Lung (tissue), 12 donors: ENCODE results near the gene TMEM164. TPM values are rescaled to one million over a fixed set of nuclear protein-coding genes. Genes with fewer than 3 reads are reported as not detected.

Experiments
- ATAC-seq: fragments of 200-7000 bp; cut with Tn5 transposase; one replicate; pipeline ENCODE4 v1.9.1; 2020; ENCODE audit warnings: moderate number of reproducible peaks; ENCODE audit not compliant: insufficient read depth, low FRiP score
- DNase-seq, 3 donors: peaks; one replicate each; pipeline ENCODE4 v3.0.0-alpha.2; 2013 to 2017
- H3K27ac ChIP-seq, 2 donors: one replicate each; pipeline ENCODE4 v1.5.1; 2013; ENCODE audit warnings: mild to moderate bottlenecking in 2 of 2, moderate library complexity in 2 of 2, control low read depth in 1 of 2, inconsistent platforms in 1 of 2, low read depth in 1 of 2, low read length in 1 of 2
- H3K27me3 ChIP-seq, 3 donors: one replicate each; pipeline ENCODE4 v1.5.1; 2013; ENCODE audit warnings: low read length in 2 of 3; ENCODE audit not compliant: control insufficient read depth in 3 of 3, insufficient read depth in 3 of 3
- H3K36me3 ChIP-seq, 4 donors: one replicate each; pipeline ENCODE4 v1.5.1; 2013; ENCODE audit warnings: low read length in 4 of 4, mild to moderate bottlenecking in 1 of 4, moderate library complexity in 1 of 4; ENCODE audit not compliant: control insufficient read depth in 4 of 4, insufficient read depth in 4 of 4
- H3K4me1 ChIP-seq, 5 donors: one replicate each; pipeline ENCODE4 v1.5.1; 2013; ENCODE audit warnings: low read length in 5 of 5, mild to moderate bottlenecking in 2 of 5, moderate library complexity in 1 of 5; ENCODE audit not compliant: control insufficient read depth in 5 of 5, insufficient read depth in 5 of 5
- H3K4me3 ChIP-seq: one replicate; pipeline ENCODE4 v1.5.1; 2013; ENCODE audit warnings: mild to moderate bottlenecking, control low read depth, moderate library complexity
- H3K9ac ChIP-seq, 2 donors: one replicate each; pipeline ENCODE4 v1.5.1; 2013; ENCODE audit warnings: low read length in 2 of 2, control low read depth in 1 of 2; ENCODE audit not compliant: insufficient read depth in 1 of 2
- H3K9me3 ChIP-seq, 4 donors: one replicate each; pipeline ENCODE4 v1.5.1; 2013; ENCODE audit warnings: low read length in 3 of 4, mild to moderate bottlenecking in 1 of 4, moderate library complexity in 1 of 4; ENCODE audit not compliant: control insufficient read depth in 4 of 4, insufficient read depth in 3 of 4
- WGBS, 2 donors: extraction: QIAGEN DNeasy Blood & Tissue Kit; methylation state at CpG; one replicate each; pipeline ENCODE4 v1.1.7; 2013; 5-methylcytosine and 5-hydroxymethylcytosine counted together
- polyA plus RNA-seq, 2 donors: library from polyadenylated mRNA; stranded (reverse); fragments of 200-250 nt; gene quantifications; one replicate each; pipeline ENCODE4 v1.2.1, GENCODE V29; 2013
- total RNA-seq, 2 donors: library from RNA; depleted of rRNA in 1 of 2; stranded (reverse); fragments of >200 nt in 1 of 2; gene quantifications; one replicate each; pipeline ENCODE4 v1.2.1, GENCODE V29; 2014 to 2021
- TF ChIP-seq, protein P1 (sequence below): IDR thresholded peaks from 2 replicates; pipeline ENCODE4 v1.5.1; 2012; ENCODE audit warnings: mild to moderate bottlenecking; ENCODE audit errors: control extremely low read depth, extremely low read depth
- donor health status: control.
- donor health status: control.
- donor health status: Bipolar disorder and iron deficiency.
- donor health status: healthy.
- donor health status: DM: yes; HTN: yes; CAD: no.

The TMEM164 gene
- total and polyA plus RNA-seq, 4 donors, result 22.4 to 87.0 (median 38.0) TPM

GRCh38 chrX:110036162-110037033, 33.5 kb downstream of the TMEM164 start:
- no peak for DNase-seq
- Histone ChIP-seq H3K4me3 (no peak overlapping the region), H3K27me3 (peaks cover 0 to 48% (median 8%) of the 10 kb centered on the region in 3 donors), H3K9ac (no peak overlapping the region), H3K36me3 (no peaks in the 10 kb centered on the region), H3K9me3 (peaks cover 0 to 2% (median 0%) of the 10 kb centered on the region in 4 donors), H3K4me1 (peaks cover 0 to 7% (median 0%) of the 10 kb centered on the region in 5 donors), H3K27ac (peak overlapping the region in 1 of 2 donors; percentile 60)
- TF ChIP-seq, protein P1, sequence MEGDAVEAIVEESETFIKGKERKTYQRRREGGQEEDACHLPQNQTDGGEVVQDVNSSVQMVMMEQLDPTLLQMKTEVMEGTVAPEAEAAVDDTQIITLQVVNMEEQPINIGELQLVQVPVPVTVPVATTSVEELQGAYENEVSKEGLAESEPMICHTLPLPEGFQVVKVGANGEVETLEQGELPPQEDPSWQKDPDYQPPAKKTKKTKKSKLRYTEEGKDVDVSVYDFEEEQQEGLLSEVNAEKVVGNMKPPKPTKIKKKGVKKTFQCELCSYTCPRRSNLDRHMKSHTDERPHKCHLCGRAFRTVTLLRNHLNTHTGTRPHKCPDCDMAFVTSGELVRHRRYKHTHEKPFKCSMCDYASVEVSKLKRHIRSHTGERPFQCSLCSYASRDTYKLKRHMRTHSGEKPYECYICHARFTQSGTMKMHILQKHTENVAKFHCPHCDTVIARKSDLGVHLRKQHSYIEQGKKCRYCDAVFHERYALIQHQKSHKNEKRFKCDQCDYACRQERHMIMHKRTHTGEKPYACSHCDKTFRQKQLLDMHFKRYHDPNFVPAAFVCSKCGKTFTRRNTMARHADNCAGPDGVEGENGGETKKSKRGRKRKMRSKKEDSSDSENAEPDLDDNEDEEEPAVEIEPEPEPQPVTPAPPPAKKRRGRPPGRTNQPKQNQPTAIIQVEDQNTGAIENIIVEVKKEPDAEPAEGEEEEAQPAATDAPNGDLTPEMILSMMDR, result no peak
- 26 to 40% methylated on average over 3 of the region's 3 CpGs for WGBS, 2 donors
- ATAC-seq, result no peak

- peaks cover 0 to 48% (median 5%) of the 10 kb centered on the region in 3 donors for H3K27me3 ChIP-seq
- DNase-seq (no peak), ATAC-seq (no peak)
- H3K4me3 ChIP-seq, result no peak overlapping the region
- TF ChIP-seq, protein P1, result no peak
- peaks cover 0 to 7% (median 0%) of the 10 kb centered on the region in 5 donors for H3K4me1 ChIP-seq
- H3K9me3 ChIP-seq, result peaks cover 0 to 2% (median 0%) of the 10 kb centered on the region in 4 donors
- H3K9ac ChIP-seq, result no peak overlapping the region
- no peaks in the 10 kb centered on the region for H3K36me3 ChIP-seq
- peak overlapping the region in 1 of 2 donors; percentile 60 for H3K27ac ChIP-seq
- WGBS, 2 donors, result 65 to 75% methylated on average over 2 of the region's 2 CpGs
These were observed 34.3 kb downstream of the TMEM164 start for GRCh38 chrX:110037178-110037577.

- peaks cover 0 to 2% (median 0%) of the 10 kb centered on the region in 4 donors for H3K9me3 ChIP-seq
- H3K9ac ChIP-seq, result no peak overlapping the region
- ATAC-seq, result no peak
- no peak overlapping the region for H3K4me3 ChIP-seq
- peaks cover 0 to 40% (median 7%) of the 10 kb centered on the region in 3 donors for H3K27me3 ChIP-seq
- H3K4me1 ChIP-seq, result peaks cover 0 to 8% (median 0%) of the 10 kb centered on the region in 5 donors
- no peak for DNase-seq
- TF ChIP-seq, protein P1, result no peak
- H3K27ac ChIP-seq, result no peak overlapping the region
- no peaks in the 10 kb centered on the region for H3K36me3 ChIP-seq
These were observed 36.0 kb downstream of the TMEM164 start for GRCh38 chrX:110038900-110039299.
